Adipose tissue (tissue), 3 donors: ENCODE data around the gene ACOX2. TPM values are rescaled to one million over a fixed set of nuclear protein-coding genes. Genes with fewer than 3 reads are reported as not detected.

Experiments
- H3K27ac ChIP-seq: one replicate; pipeline ENCODE4 v1.5.1; 2013; ENCODE audit warnings: low read depth, low read length
- WGBS, 3 donors: extraction: QIAGEN DNeasy Blood & Tissue Kit; methylation state at CpG; one replicate each; pipeline ENCODE4 v1.1.7; 2013; 5-methylcytosine and 5-hydroxymethylcytosine counted together
- polyA plus RNA-seq, 3 donors: library from polyadenylated mRNA; stranded (reverse); fragments of 200-250 nt; gene quantifications; one replicate each; pipeline ENCODE4 v1.2.3, GENCODE V29; 2013
- donor health status: healthy with polysubstance abuse.
- donor health status: Bipolar disorder and iron deficiency.
- donor health status: healthy.

Gene ACOX2
- polyA plus RNA-seq, 3 donors, result 4.7 to 31.7 (median 19.3) TPM

- WGBS, 3 donors, result 90 to 94% (median 91%) methylated on average over 12 of the region's 12 CpGs
- no peak overlapping the region for H3K27ac ChIP-seq
Measured at GRCh38 chr3:58569287-58570001, 32.5 kb upstream of the ACOX2 start.

GRCh38 chr3:58568572-58569286 is 31.7 kb upstream of the ACOX2 start:
- 24 to 29% (median 26%) methylated on average over 17 of the region's 17 CpGs for WGBS, 3 donors
- H3K27ac ChIP-seq, result no peak overlapping the region

- H3K27ac ChIP-seq, result no peak overlapping the region
- 88 to 91% (median 90%) methylated on average over 7 of the region's 7 CpGs for WGBS, 3 donors
Measured at GRCh38 chr3:58567251-58567515, 30.2 kb upstream of the ACOX2 start.

GRCh38 chr3:58566398-58567250 is 29.6 kb upstream of the ACOX2 start:
- no peak overlapping the region for H3K27ac ChIP-seq
- 80 to 88% (median 82%) methylated on average over 9 of the region's 9 CpGs for WGBS, 3 donors

GRCh38 chr3:58565621-58566397 is 28.8 kb upstream of the ACOX2 start:
- H3K27ac ChIP-seq, result no peak overlapping the region
- 46 to 91% (median 91%) methylated on average over 12 of the region's 12 CpGs for WGBS, 3 donors

- WGBS, 3 donors, result 73 to 82% (median 81%) methylated on average over 13 of the region's 13 CpGs
- no peak overlapping the region for H3K27ac ChIP-seq
Measured at GRCh38 chr3:58564456-58565160, 27.6 kb upstream of the ACOX2 start.

GRCh38 chr3:58564054-58564453 is 27.1 kb upstream of the ACOX2 start:
- H3K27ac ChIP-seq, result no peak overlapping the region
- 92 to 100% (median 97%) methylated on average over 1 of the region's 1 CpG for WGBS, 3 donors

GRCh38 chr3:58563386-58564035 is 26.5 kb upstream of the ACOX2 start:
- 88 to 95% (median 94%) methylated on average over 6 of the region's 6 CpGs for WGBS, 3 donors

GRCh38 chr3:58562498-58562897 is 25.5 kb upstream of the ACOX2 start:
- no peak overlapping the region for H3K27ac ChIP-seq
- 88 to 93% (median 92%) methylated on average over 4 of the region's 4 CpGs for WGBS, 3 donors

More at GRCh38 chr3:58563386-58564035, 26.5 kb upstream of the ACOX2 start:
- H3K27ac ChIP-seq, result no peak overlapping the region

- H3K27ac ChIP-seq, result no peak overlapping the region
- WGBS, 3 donors, result 72 to 76% (median 76%) methylated on average over 12 of the region's 12 CpGs
Measured at GRCh38 chr3:58560771-58561311, 23.9 kb upstream of the ACOX2 start.

- WGBS, 3 donors, result 94 to 100% (median 96%) methylated on average over 5 of the region's 5 CpGs
Measured at GRCh38 chr3:58559586-58559985, 22.6 kb upstream of the ACOX2 start.

GRCh38 chr3:58557491-58557890 is 20.5 kb upstream of the ACOX2 start:
- no peak overlapping the region for H3K27ac ChIP-seq
- 79 to 86% (median 82%) methylated on average over 6 of the region's 6 CpGs for WGBS, 3 donors

More at GRCh38 chr3:58559586-58559985, 22.6 kb upstream of the ACOX2 start:
- H3K27ac ChIP-seq, result no peak overlapping the region

- WGBS, 3 donors, result 39 to 76% (median 53%) methylated on average over 6 of the region's 6 CpGs
- H3K27ac ChIP-seq, result no peak overlapping the region
Measured at GRCh38 chr3:58556761-58557221, 19.8 kb upstream of the ACOX2 start.

GRCh38 chr3:58556001-58556400 is 19.0 kb upstream of the ACOX2 start:
- H3K27ac ChIP-seq, result no peak overlapping the region
- WGBS, 3 donors, result 88 to 99% (median 93%) methylated on average over 5 of the region's 5 CpGs

- no peak overlapping the region for H3K27ac ChIP-seq
Measured at GRCh38 chr3:58555203-58555602, 18.2 kb upstream of the ACOX2 start.

GRCh38 chr3:58553003-58553402 is 16.0 kb upstream of the ACOX2 start:
- no peak overlapping the region for H3K27ac ChIP-seq
- 93 to 100% (median 97%) methylated on average over 1 of the region's 1 CpG for WGBS, 3 donors

More at GRCh38 chr3:58555203-58555602, 18.2 kb upstream of the ACOX2 start:
- WGBS, 3 donors, result 74 to 97% (median 95%) methylated on average over 2 of the region's 2 CpGs

GRCh38 chr3:58551636-58552180 is 14.7 kb upstream of the ACOX2 start:
- H3K27ac ChIP-seq, result no peak overlapping the region
- 77 to 91% (median 83%) methylated on average over 4 of the region's 4 CpGs for WGBS, 3 donors
